A549 (cell line): ENCODE measurements around the gene MBP. TPM values are rescaled to one million over a fixed set of nuclear protein-coding genes. Genes with fewer than 3 reads are reported as not detected.

Source experiments
- ATAC-seq, 2 experiments: fragments of 200-7000 bp in 1 of 2; fragments of >200 bp in 1 of 2; cut with Nextera tagmentation in 1 of 2; cut with Tn5 transposase in 1 of 2; 3 replicates each; pipeline versions ENCODE4 v1.8.0 to v1.9.1; 2018 to 2020; ENCODE audit warnings: mild to moderate bottlenecking in 1 of 2, moderate library complexity in 1 of 2
- CTCF ChIA-PET: fragments of 300-600 bp; sonication (Branson Sonifier 250); formaldehyde crosslinking; extraction: SDS; loops from one replicate; lab custom pipeline; 2021; ENCODE audit warnings: antibody characterized with exemption, inconsistent platforms; lab: Yijun Ruan, JAX
- POLR2A ChIA-PET: fragments of 350-600 bp; formaldehyde crosslinking; extraction: SDS; loops from one replicate; lab custom pipeline; 2021; ENCODE audit warnings: antibody characterized with exemption, inconsistent platforms; lab: Yijun Ruan, JAX
- DNase-seq, 2 experiments: peaks; one replicate each; pipeline versions ENCODE4 v3.0.0 to v3.0.0-alpha.2; 2011 to 2016; ENCODE audit warnings: low read depth in 1 of 2, low spot score in 1 of 2
- FAIRE-seq: peaks from 2 replicates; lab custom pipeline; 2011; peaks lifted over from hg19 to GRCh38; lab: Jason Lieb, UNC
- H3K27ac ChIP-seq, 2 experiments: fragments of >200 bp; sonication (Bioruptor Twin); formaldehyde crosslinking; 3 replicates each; pipeline ENCODE4 v1.5.1; 2016 to 2017
- H3K4me1 ChIP-seq: fragments of >200 bp; sonication (Bioruptor Twin); formaldehyde crosslinking; 3 replicates; pipeline ENCODE4 v1.6.1; 2016
- H3K4me2 ChIP-seq: fragments of >200 bp; sonication (Bioruptor Twin); formaldehyde crosslinking; 3 replicates; pipeline ENCODE4 v1.6.1; 2016
- H3K4me3 ChIP-seq: fragments of >200 bp; sonication (Bioruptor Twin); formaldehyde crosslinking; 3 replicates; pipeline ENCODE4 v1.5.1; 2016
- H3K9me3 ChIP-seq: fragments of >200 bp; sonication (Bioruptor Twin); formaldehyde crosslinking; 3 replicates; pipeline ENCODE4 v1.6.1; 2016
- CBX2 ChIP-seq: fragments of 200-600 bp; sonication (generic); IDR thresholded peaks from 2 replicates; pipeline ENCODE4 v1.6.1; 2016; ENCODE audit warnings: low read depth, mild to moderate bottlenecking, borderline replicate concordance
- CBX8 ChIP-seq: fragments of 200-600 bp; sonication (generic); IDR thresholded peaks from 2 replicates; pipeline ENCODE4 v1.6.1; 2016
- CHD4 ChIP-seq: fragments of 200-600 bp; sonication (generic); IDR thresholded peaks from 2 replicates; pipeline ENCODE4 v1.6.1; 2016; ENCODE audit warnings: antibody characterized with exemption, mild to moderate bottlenecking, borderline replicate concordance
- EP300 ChIP-seq, 2 experiments: fragments of >200 bp; sonication (Bioruptor Twin); formaldehyde crosslinking; IDR thresholded peaks; 2 replicates in 1 of 2; 3 replicates in 1 of 2; pipeline ENCODE4 v1.6.1; 2016 to 2017
- ESRRA ChIP-seq: fragments of 150-350 bp; IDR thresholded peaks from 2 replicates; pipeline ENCODE4 v1.6.1; 2014; ENCODE audit warnings: mild to moderate bottlenecking, low read length, borderline replicate concordance
- FOSB ChIP-seq: fragments of 250-450 bp; sonication (Bioruptor Pico); IDR thresholded peaks from 2 replicates; pipeline ENCODE4 v1.5.0; 2020; ENCODE audit warnings: mild to moderate bottlenecking, moderate library complexity
- HEYL ChIP-seq: fragments of 250-450 bp; sonication (Bioruptor Pico); IDR thresholded peaks from 2 replicates; pipeline ENCODE4 v1.8.0; 2021; ENCODE audit warnings: mild to moderate bottlenecking, moderate library complexity
- HOXB5 ChIP-seq: fragments of 250-450 bp; sonication (Bioruptor Pico); IDR thresholded peaks from 2 replicates; pipeline ENCODE4 v1.5.0; 2020; ENCODE audit warnings: mild to moderate bottlenecking, moderate library complexity
- JUN ChIP-seq, 2 experiments: fragments of >200 bp; sonication (Bioruptor Twin); formaldehyde crosslinking; IDR thresholded peaks; 2 replicates in 1 of 2; 3 replicates in 1 of 2; pipeline ENCODE4 v1.6.1; 2016 to 2017
- KDM5A ChIP-seq: fragments of 200-600 bp; sonication (generic); IDR thresholded peaks from 2 replicates; pipeline ENCODE4 v1.6.1; 2016; ENCODE audit warnings: antibody characterized with exemption, mild to moderate bottlenecking
- MAFK ChIP-seq: fragments of 450-650 bp; IDR thresholded peaks from 2 replicates; pipeline ENCODE4 v1.6.1; 2014; ENCODE audit not compliant: partially characterized antibody
- MAZ ChIP-seq: fragments of 150-350 bp; IDR thresholded peaks from 2 replicates; pipeline ENCODE4 v1.6.1; 2014; ENCODE audit warnings: antibody characterized with exemption, low read depth, low read length, borderline replicate concordance
- NFE2L2 ChIP-seq: fragments of 150-350 bp; conservative IDR thresholded peaks from 2 replicates; pipeline ENCODE4 v1.6.1; 2014; ENCODE audit warnings: low read length
- NR3C1 ChIP-seq: fragments of >200 bp; sonication (Bioruptor Twin); formaldehyde crosslinking; IDR thresholded peaks from 3 replicates; pipeline ENCODE4 v1.6.1; 2017
- POLR2A ChIP-seq: IDR thresholded peaks from 2 replicates; pipeline ENCODE4 v1.6.1; 2012; ENCODE audit warnings: mild to moderate bottlenecking, low read length
- RAD21 ChIP-seq, 2 experiments: fragments of >200 bp in 1 of 2; sonication (Bioruptor Twin) in 1 of 2; formaldehyde crosslinking in 1 of 2; IDR thresholded peaks in 1 of 2; conservative IDR thresholded peaks in 1 of 2; 2 replicates in 1 of 2; 3 replicates in 1 of 2; pipeline ENCODE4 v1.6.1; 2012 to 2018; ENCODE audit warnings: inconsistent platforms in 1 of 2
- RNF2 ChIP-seq: fragments of 200-600 bp; sonication (generic); IDR thresholded peaks from 2 replicates; pipeline ENCODE4 v1.6.1; 2016; ENCODE audit warnings: low read depth, mild to moderate bottlenecking, antibody characterized with exemption, moderate library complexity, borderline replicate concordance
- SMC3 ChIP-seq: fragments of >200 bp; sonication (Bioruptor Twin); formaldehyde crosslinking; IDR thresholded peaks from 3 replicates; pipeline ENCODE4 v1.6.1; 2018; ENCODE audit warnings: inconsistent platforms
- SREBF2 ChIP-seq: fragments of 450-650 bp; IDR thresholded peaks from 2 replicates; pipeline ENCODE4 v1.6.1; 2014; ENCODE audit warnings: mild to moderate bottlenecking, moderate library complexity
- TFCP2L1 ChIP-seq: fragments of 250-450 bp; sonication (Bioruptor Pico); IDR thresholded peaks from 2 replicates; pipeline ENCODE4 v1.5.0; 2021; ENCODE audit warnings: mild to moderate bottlenecking
- WGBS: methylation state at CpG from one replicate; pipeline ENCODE4 v1.1.6; 2017; ENCODE audit errors: missing lambda C conversion rate; 5-methylcytosine and 5-hydroxymethylcytosine counted together
- polyA plus RNA-seq, 4 experiments: library from polyadenylated mRNA; depleted of rRNA in 3 of 4; stranded (reverse); fragments of >200 nt; fragmentation: RNase III in 1 of 4; extraction: RNeasy Plus Mini Kit Qiagen cat#74134 plus additional on column Dnase treatment in 1 of 4; gene quantifications; 2 replicates in 3 of 4; 3 replicates in 1 of 4; pipeline ENCODE4 v1.2.3, GENCODE V29; 2011 to 2017
- TF ChIP-seq, protein P1 (sequence below): IDR thresholded peaks from 2 replicates; pipeline ENCODE4 v1.6.1; 2012; ENCODE audit warnings: low read depth, borderline replicate concordance
- TF ChIP-seq, protein P2 (sequence below): IDR thresholded peaks from 2 replicates; pipeline ENCODE4 v1.6.1; 2012
- TF ChIP-seq, protein P3 (sequence below): fragments of 250-450 bp; sonication (Bioruptor Pico); IDR thresholded peaks from 2 replicates; pipeline ENCODE4 v1.5.0; 2021; ENCODE audit warnings: mild to moderate bottlenecking, moderate library complexity, borderline replicate concordance
- TF ChIP-seq, protein P4 (sequence below): fragments of >200 bp; sonication (Bioruptor Twin); formaldehyde crosslinking; IDR thresholded peaks from 3 replicates; pipeline ENCODE4 v1.5.1; 2016

The MBP gene
- polyA plus RNA-seq, 2 of the 4 experiments (the other 2 are of a cell fraction) = 8.6 to 33.1 TPM

DNA sequence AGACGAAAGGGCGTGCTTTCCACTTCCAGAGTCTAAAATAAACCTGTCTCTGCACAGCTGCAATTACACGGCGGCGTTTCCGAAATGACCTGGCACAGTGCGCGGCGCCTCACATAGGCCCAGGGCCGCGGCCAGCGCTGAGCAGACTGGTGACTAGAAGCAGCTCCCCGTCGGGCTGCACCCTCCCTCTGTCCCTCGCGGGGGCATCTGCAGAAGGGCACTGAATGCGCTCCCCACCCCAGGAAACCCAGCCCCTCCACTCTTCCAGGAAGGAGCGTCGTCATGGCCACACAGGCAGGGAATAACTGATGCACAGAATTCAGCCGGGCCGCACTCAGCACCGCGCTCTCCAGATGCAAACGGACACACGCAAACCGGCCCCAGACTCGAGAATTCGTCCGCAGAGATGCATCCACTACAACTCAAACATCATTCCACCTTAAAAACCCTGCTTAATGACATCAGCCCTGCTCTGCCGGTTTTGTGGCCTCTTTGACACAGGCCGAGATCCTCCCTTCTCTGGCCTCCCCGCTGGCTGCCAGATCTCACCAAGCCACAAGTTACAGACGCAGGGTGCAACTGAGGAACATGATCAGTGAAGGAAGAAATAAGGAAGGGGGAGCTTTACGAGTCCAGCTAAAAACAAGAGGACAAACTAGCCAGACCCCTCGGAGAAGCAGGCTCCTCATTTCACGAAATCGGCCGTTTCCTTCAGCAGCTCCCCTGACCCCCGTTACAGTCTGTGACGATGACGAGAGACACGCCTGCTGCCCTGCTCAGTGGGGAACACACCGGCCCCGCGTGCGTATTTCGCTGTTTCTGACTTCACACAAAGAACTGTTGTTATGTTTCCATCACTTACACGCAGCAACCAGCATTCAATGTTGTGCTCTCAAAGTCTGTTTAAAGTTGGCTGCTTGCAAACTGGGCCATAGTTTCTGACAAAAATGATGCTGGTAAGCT, 40.2 kb downstream of the MBP start:
- CTCF ChIA-PET = no interaction called here
- no peak for ATAC-seq
- no peak overlapping the region for H3K27ac ChIP-seq
- TF ChIP-seq EP300 (IDR thresholded peaks at IDR 0.05) = no peak
- TF ChIP-seq NFE2L2 = no peak
- TF ChIP-seq SMC3 = no peak
- no peak for TF ChIP-seq NR3C1
- no peak for TF ChIP-seq TFCP2L1 (CRISPR knock-in tag)
- TF ChIP-seq, protein P1, sequence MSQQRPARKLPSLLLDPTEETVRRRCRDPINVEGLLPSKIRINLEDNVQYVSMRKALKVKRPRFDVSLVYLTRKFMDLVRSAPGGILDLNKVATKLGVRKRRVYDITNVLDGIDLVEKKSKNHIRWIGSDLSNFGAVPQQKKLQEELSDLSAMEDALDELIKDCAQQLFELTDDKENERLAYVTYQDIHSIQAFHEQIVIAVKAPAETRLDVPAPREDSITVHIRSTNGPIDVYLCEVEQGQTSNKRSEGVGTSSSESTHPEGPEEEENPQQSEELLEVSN = no peak
- no peak for TF ChIP-seq MAZ
- TF ChIP-seq CBX2 = no peak
- TF ChIP-seq CHD4 = no peak
- TF ChIP-seq, all 56 proteins: peak for 0
- 93% methylated on average over 39 of the region's 48 CpGs for WGBS
- Histone ChIP-seq H3K4me3 (no peak overlapping the region), H3K9me3 (no peaks in the 10 kb centered on the region), H3K4me1 (peaks cover 13% of the 10 kb centered on the region), H3K4me2 (no peak overlapping the region)
- DNase-seq (no peak), FAIRE-seq (no peak)
- POLR2A ChIA-PET = no interaction called here

DNA sequence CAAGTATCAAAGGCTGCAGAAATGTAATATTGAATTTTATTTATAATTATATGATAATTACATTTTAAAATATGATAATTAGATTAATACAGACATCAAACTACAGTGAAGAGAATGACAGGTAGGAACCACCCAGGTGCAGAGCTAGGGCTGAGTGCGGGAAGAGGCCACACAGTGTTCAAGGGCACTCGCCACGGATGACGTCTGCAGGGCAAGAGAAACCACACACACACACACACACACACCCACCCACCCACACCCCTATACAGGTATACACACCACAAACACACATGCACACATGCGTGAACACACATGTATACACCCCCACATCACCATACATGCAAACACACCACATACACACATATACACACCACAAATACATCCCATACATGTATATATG, 41.2 kb downstream of the MBP start:
- WGBS = 96% methylated on average over 5 of the region's 5 CpGs
- ChIA-PET CTCF (no interaction called here), POLR2A (no interaction called here)
- TF ChIP-seq RNF2 = no peak
- TF ChIP-seq POLR2A = no peak
- no peak for TF ChIP-seq RAD21 (conservative IDR thresholded peaks at IDR 0.05 in 1 of 2, IDR thresholded peaks at IDR 0.05 in 1 of 2)
- no peak for TF ChIP-seq CBX8
- no peak for TF ChIP-seq MAFK
- TF ChIP-seq HEYL = no peak
- TF ChIP-seq JUN (IDR thresholded peaks at IDR 0.05) = no peak
- TF ChIP-seq, protein P1 = no peak
- TF ChIP-seq, protein P2, sequence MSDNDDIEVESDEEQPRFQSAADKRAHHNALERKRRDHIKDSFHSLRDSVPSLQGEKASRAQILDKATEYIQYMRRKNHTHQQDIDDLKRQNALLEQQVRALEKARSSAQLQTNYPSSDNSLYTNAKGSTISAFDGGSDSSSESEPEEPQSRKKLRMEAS = no peak
- TF ChIP-seq SREBF2 = no peak
- TF ChIP-seq KDM5A = no peak
- TF ChIP-seq HOXB5 (CRISPR knock-in tag) = no peak
- TF ChIP-seq, protein P3, sequence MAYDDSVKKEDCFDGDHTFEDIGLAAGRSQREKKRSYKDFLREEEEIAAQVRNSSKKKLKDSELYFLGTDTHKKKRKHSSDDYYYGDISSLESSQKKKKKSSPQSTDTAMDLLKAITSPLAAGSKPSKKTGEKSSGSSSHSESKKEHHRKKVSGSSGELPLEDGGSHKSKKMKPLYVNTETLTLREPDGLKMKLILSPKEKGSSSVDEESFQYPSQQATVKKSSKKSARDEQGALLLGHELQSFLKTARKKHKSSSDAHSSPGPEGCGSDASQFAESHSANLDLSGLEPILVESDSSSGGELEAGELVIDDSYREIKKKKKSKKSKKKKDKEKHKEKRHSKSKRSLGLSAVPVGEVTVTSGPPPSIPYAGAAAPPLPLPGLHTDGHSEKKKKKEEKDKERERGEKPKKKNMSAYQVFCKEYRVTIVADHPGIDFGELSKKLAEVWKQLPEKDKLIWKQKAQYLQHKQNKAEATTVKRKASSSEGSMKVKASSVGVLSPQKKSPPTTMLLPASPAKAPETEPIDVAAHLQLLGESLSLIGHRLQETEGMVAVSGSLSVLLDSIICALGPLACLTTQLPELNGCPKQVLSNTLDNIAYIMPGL (CRISPR knock-in tag) = no peak
- TF ChIP-seq FOSB (CRISPR knock-in tag) = no peak
- no peak for TF ChIP-seq ESRRA
- TF ChIP-seq, protein P4, sequence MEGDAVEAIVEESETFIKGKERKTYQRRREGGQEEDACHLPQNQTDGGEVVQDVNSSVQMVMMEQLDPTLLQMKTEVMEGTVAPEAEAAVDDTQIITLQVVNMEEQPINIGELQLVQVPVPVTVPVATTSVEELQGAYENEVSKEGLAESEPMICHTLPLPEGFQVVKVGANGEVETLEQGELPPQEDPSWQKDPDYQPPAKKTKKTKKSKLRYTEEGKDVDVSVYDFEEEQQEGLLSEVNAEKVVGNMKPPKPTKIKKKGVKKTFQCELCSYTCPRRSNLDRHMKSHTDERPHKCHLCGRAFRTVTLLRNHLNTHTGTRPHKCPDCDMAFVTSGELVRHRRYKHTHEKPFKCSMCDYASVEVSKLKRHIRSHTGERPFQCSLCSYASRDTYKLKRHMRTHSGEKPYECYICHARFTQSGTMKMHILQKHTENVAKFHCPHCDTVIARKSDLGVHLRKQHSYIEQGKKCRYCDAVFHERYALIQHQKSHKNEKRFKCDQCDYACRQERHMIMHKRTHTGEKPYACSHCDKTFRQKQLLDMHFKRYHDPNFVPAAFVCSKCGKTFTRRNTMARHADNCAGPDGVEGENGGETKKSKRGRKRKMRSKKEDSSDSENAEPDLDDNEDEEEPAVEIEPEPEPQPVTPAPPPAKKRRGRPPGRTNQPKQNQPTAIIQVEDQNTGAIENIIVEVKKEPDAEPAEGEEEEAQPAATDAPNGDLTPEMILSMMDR = no peak
- no peak for DNase-seq
- Histone ChIP-seq H3K4me2 (no peak overlapping the region), H3K27ac (no peak overlapping the region), H3K9me3 (no peaks in the 10 kb centered on the region), H3K4me1 (peaks cover 13% of the 10 kb centered on the region), H3K4me3 (no peak overlapping the region)
- no peak for ATAC-seq
- FAIRE-seq = no peak
